Stimulated activated CD4-positive, alpha-beta T cell treated with anti-CD3 and anti-CD28 coated beads, Interleukin-12 subunit alpha, Interleukin-12 subunit beta, amount 100 ng/mL, for 24 hours (primary cell): Measurements from ENCODE around the gene SLC35E1.
"Not testable (repeated sequence)": the region's sequence is repeated elsewhere in the genome, so short reads cannot be mapped to it uniquely, and the experiment has no call there.

Experiments used
- DNase-seq, 2 experiments: peaks; one replicate each; pipeline ENCODE4 v3.0.0-alpha.2; 2020; ENCODE audit warnings: low read depth in 2 of 2

The SLC35E1 gene

GRCh38 chr19:16522559-16523377 lies 49.4 kb downstream of the SLC35E1 start:
- DNase-seq: no peak

GRCh38 chr19:16521715-16522289 lies 50.4 kb downstream of the SLC35E1 start:
- no peak for DNase-seq

DNA sequence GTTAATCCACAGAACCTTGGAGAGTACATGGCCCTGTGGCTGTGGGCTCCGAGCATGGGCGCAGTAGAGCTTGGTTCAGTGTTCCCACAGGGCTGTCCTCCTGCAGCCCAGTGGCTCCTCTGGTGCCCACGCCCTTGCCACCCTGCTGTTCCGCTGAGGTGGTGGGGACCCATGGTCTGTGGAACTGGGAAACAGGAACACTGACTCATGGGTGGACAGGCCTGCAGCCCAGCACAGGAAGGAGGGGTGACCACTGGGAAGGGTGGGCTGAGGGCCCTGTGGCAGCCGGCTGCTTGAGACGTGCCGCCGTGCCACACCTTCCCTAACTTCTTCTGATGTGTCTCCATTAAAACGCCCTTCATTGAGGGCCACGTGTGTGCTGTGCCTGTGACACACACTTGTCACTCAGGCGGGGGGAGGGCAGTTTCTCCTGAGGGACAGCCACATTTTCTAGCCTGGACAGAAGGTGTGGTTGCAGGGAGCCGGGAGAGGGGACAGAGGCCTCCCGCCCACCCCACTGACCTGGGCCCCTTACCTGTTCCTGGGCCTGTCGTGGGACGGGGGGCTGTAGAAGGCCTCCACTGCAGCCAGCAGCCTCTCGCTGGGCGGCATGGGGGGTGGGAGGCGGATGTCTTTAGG lies 51.1 kb downstream of the SLC35E1 start:
- no peak for DNase-seq

DNA sequence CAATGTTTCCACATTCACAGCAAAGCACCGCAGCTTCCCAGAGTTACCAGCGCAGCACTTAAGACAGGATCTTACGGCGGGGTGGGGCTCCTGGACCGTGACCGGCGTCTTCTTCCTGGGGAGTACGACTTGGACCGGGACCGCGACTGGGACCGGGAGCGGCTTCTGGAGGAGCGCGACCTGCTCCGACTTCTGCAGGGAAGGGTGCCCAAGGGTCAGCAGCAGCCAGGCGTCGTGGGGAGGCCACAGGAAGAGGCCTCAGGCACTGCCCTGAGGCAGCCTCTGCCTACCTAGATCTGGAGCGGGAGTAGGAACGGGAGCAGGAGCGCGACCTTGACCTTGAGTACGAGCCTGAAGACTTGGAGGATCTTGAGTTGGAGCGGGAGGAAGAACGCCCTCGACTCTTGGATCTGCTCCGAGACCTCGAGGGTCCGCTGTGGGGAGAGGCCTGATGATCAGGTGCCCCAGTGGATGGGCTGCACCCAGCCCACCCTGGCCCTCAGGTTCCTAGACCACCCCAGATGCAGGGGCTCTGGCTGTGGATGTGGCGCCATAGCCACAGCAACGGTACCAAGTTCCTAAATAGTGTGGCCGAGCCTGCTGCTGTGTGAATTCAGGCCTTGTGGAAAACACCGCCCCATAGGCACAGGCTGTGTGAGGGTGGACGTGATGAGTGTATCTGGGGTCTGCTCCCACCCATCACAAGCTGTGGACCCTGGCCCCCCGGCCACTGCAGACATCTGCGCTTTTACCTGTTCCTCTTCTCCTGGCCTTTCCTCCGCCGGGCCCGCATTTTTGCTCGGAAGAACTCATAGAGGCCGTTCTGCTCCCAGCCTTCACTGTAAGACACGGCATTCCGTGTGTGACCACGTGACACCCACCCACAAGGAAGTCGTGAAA lies 51.9 kb downstream of the SLC35E1 start:
- DNase-seq: no peak

DNA sequence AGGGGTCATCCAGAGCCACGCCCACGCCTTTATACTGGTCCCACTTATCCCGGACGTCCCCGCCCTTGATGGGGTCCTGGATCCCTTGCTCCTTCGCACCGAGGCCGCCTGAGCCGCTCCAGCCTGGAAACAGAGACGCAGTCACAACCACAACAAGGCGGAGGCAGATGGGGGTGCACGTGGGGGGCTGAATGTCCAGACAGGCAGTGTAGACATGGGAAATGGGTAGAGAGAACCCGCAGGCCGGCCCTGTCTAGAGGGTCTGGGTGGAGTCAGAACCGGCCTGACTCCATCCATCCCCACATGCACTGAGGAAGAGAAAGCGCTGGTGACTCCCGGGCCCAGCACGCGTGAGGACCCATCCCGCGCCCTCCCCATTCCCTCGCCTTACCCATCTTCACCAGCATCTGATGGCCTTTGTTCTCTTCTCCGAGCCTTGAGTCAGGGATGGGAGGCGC lies 53.0 kb downstream of the SLC35E1 start:
- DNase-seq: no peak

- no peak for DNase-seq
These were observed 53.6 kb downstream of the SLC35E1 start for GRCh38 chr19:16518483-16519229.

GRCh38 chr19:16518061-16518460 lies 54.2 kb downstream of the SLC35E1 start:
- DNase-seq: no peak

GRCh38 chr19:16516923-16517610 lies 55.1 kb downstream of the SLC35E1 start:
- DNase-seq: no peak

DNA sequence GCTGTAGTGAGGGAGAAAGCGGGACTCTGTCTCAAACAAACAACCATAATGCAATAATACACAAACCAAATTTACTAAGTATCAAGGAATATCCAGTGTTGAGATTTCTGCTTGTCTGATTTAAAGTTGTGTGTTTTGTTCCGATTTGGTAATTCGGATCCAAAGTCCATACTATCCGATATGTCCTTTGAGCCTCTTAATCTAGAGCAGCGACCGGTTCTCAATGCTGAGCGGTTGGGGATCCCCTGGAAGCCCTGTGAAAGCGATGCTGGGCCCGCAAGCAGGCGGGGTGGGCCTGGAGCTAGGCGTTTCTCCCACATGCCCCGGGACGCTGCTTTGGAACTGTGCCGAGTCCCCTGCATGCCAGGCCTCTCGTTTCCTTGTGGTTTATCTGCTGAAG lies 55.8 kb downstream of the SLC35E1 start:
- DNase-seq: no peak

- no peak for DNase-seq
These were observed 57.7 kb downstream of the SLC35E1 start for GRCh38 chr19:16514383-16515019.

- DNase-seq: not testable (repeated sequence)
These were observed 59.6 kb downstream of the SLC35E1 start for GRCh38 chr19:16512611-16513010.

DNA sequence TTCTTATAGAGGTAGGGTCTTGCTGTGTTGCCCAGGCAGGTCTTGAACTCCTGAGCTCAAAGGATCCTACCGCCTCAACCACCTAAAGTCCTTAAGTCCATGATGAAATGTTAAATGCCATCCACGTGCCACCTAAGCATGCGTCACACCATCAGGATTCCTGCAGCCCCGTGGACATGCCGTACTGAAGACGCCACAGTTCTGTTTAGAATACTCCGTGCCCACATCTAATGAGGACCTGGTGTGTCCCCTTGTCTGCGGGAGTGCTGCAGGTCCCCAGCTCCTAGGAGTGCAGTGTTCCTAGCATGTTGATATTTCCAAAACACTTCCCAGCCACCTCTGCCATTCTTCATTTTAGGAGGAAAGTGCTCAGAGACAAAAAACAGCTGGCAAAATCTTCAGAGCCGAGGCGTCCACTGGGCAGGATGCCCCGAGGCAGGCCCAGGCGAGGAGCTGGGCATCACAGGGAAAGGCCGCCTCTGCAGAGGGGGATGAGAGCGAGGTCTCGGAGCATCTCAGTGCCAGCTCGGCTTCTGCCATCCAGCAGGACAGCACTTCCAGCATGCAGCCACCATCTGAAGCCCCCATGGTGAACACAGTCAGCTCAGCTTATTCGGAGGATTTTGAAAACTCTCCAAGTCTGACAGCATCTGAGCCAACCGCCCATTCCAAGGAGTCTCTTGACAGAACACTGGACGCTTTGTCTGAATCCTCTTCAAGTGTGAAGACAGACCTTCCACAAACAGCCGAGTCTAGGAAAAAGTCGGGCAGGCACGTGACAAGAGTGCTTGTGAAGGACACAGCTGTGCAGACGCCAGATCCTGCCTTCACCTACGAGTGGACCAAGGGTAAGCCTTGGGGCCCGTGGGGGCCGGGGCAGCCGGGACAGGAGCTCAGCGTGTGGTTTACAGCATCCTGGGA lies 62.8 kb downstream of the SLC35E1 start:
- no peak for DNase-seq

- no peak for DNase-seq
These were observed 63.7 kb downstream of the SLC35E1 start for GRCh38 chr19:16508546-16508945.

GRCh38 chr19:16506961-16507360 lies 65.3 kb downstream of the SLC35E1 start:
- DNase-seq: no peak

DNA sequence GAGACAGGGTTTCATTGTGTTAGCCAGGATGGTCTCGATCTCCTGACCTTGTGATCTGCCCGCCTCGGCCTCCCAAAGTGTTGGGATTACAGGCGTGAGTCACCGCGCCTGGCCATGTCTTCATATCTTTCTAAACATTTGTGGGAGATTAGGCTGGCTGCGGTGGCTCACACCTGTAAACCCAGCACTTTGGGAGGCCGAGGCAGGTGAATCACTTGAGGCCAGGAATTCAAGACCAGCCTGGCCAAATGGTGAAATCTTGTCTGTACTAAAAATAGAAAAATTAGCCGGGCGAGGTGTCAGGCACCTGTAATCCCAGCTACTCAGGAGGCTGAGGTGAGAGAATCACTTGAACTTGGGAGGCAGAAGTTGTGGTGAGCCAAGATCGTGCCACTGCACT lies 66.1 kb downstream of the SLC35E1 start:
- not testable (repeated sequence) for DNase-seq

- DNase-seq: no peak
These were observed 67.9 kb downstream of the SLC35E1 start for GRCh38 chr19:16504271-16504670.
